Measurements from ENCODE around the gene LYG1. TPM values are rescaled to one million over a fixed set of nuclear protein-coding genes. Genes with fewer than 3 reads are reported as not detected.
"Not testable (repeated sequence)": the region's sequence is repeated elsewhere in the genome, so short reads cannot be mapped to it uniquely, and the experiment has no call there.

Gene LYG1
- 1 to 10 TPM in 1 of 2 donors, under 1 TPM in 1; 0.58 to 1.3 TPM for total RNA-seq

DNA sequence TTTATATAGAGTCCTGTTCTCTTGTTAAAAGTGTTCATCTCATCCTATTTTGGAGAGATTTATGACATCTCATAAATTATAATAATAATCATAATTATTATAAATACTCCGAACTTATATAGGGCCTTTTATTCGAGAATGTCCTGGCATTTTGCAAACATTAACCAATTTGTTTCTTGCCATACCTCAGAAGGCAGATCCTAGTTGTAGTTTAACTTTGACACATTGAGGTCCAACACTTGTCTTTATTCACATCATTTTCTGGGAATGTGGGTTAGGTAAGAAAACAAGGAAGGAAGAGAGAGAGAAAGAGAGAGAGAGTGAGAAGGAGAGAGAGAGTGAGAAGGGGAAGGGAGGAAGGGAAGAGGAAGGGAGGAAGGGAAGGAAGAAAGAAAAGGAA lies at the start of gene LYG1:
LYG1 (minus strand) TSS at position 101 of the 400 bp plus-strand sequence. CDS start 5,527 bp downstream, outside the sequence.
- H3K27me3 Mint-ChIP-seq; H3K4me1 Mint-ChIP-seq; H3K36me3 Mint-ChIP-seq (ENCODE audit: low read depth); H3K4me3 Mint-ChIP-seq; ATAC-seq (replicated peaks); H3K27ac Mint-ChIP-seq; H3K9me3 Mint-ChIP-seq: not testable (repeated sequence)

DNA sequence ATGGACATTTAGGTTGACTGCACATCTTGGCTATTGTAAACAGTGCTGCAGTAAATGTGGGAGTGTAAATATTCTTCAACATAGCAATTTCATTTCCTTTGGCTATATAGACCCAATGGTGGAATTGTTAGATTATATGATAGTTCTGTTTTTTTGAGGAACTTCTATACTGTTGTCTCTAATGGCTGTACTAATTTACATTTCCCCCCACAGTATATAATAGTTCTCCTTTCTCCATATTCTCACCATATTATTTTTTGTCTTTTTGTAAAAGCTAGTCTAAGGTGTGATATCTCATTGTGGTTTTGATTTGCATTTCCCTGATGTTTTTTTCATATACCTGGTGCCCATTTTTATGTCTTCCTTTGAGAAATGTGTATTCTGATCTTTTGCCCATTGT lies 49.2 kb upstream of the LYG1 start:
- H3K4me1 Mint-ChIP-seq, result peaks cover 55% of the 10 kb centered on the region
- no peaks in the 10 kb centered on the region for H3K27me3 Mint-ChIP-seq
- no peak overlapping the region for H3K27ac Mint-ChIP-seq
- peaks cover 30% of the 10 kb centered on the region for H3K36me3 Mint-ChIP-seq (ENCODE audit: low read depth)
- H3K9me3 Mint-ChIP-seq, result no peaks in the 10 kb centered on the region
- H3K4me3 Mint-ChIP-seq, result no peak overlapping the region
- no peak for ATAC-seq (replicated peaks)

DNA sequence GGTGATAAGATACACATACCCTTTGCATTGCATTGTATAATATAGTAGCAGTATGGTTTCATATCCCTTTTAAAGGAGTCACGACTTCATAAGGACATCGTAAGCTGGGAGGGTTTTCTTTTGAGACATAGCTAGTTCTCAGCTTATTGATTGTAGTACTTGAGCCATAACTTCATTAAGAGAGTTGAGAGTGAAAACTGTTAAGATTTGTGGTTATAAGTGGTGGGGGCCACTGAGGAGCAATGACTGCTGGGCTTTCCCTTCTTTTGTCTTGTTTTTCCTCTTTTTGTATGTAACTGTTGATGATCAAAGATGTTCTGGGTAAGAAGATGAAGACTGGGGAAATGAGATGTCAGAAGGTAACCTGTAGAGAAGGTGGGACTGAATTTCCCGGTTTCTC lies 47.2 kb upstream of the LYG1 start:
- peak; percentile 88 for ATAC-seq (replicated peaks)
- peak overlapping the region; percentile 84 for H3K27ac Mint-ChIP-seq
- H3K27me3 Mint-ChIP-seq, result no peaks in the 10 kb centered on the region
- no peaks in the 10 kb centered on the region for H3K9me3 Mint-ChIP-seq
- peaks cover 32% of the 10 kb centered on the region for H3K36me3 Mint-ChIP-seq (ENCODE audit: low read depth)
- H3K4me3 Mint-ChIP-seq, result peak overlapping the region; percentile 48
- H3K4me1 Mint-ChIP-seq, result peaks cover 47% of the 10 kb centered on the region

DNA sequence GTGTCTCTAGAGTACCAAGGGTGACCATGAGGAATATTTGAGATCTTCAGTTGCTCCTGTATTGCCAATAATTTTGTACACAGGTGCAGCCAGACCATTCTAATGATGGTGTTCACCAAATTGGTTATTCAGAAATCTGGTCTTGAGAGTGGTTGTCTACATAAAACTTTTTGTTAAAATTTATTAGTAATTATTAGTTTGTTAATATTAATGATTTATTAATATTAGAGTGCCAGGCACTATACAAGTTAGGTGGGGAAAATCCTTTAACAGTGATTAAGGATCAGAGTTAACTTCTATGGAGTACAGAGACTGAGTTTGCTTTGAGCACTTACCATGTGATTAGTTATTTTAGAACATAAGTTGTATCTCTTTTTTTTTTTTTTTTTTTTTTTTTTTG lies 45.2 kb upstream of the LYG1 start:
- no peaks in the 10 kb centered on the region for H3K9me3 Mint-ChIP-seq
- peaks cover 42% of the 10 kb centered on the region for H3K36me3 Mint-ChIP-seq (ENCODE audit: low read depth)
- peaks cover 52% of the 10 kb centered on the region for H3K4me1 Mint-ChIP-seq
- no peak overlapping the region for H3K4me3 Mint-ChIP-seq
- H3K27ac Mint-ChIP-seq, result no peak overlapping the region
- ATAC-seq (replicated peaks), result no peak
- H3K27me3 Mint-ChIP-seq, result no peaks in the 10 kb centered on the region

- Mint-ChIP-seq H3K4me1 (peaks cover 51% of the 10 kb centered on the region), H3K36me3 (ENCODE audit: low read depth) (peaks cover 42% of the 10 kb centered on the region)
- H3K9me3 Mint-ChIP-seq; H3K4me3 Mint-ChIP-seq; H3K27ac Mint-ChIP-seq; H3K27me3 Mint-ChIP-seq; ATAC-seq (replicated peaks): not testable (repeated sequence)
Measured at GRCh38 chr2:99345446-99345845, 44.4 kb upstream of the LYG1 start.

DNA sequence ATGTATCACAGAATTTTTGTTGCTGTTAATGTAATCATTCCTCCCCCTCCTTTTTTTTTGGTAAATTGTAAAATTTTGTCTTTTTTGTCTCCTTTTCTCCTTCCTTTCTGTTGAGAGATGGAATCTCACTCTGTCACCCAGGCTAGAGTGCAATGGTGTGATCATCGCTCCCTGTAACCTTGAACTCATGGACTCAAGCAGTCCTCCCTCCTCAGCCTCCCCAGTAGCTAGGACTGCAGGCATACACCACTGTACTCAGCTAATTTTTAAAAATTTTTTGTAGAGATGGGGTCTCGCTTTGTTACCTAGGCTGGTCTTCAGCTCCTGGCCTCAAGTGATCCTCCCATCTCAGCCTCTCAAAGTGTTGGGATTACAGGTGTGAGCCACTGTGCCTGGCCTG lies 41.5 kb upstream of the LYG1 start:
- H3K4me1 Mint-ChIP-seq, result peaks cover 32% of the 10 kb centered on the region
- H3K27ac Mint-ChIP-seq, result peak overlapping the region; percentile 54
- peaks cover 46% of the 10 kb centered on the region for H3K36me3 Mint-ChIP-seq (ENCODE audit: low read depth)
- no peak for ATAC-seq (replicated peaks)
- no peaks in the 10 kb centered on the region for H3K27me3 Mint-ChIP-seq
- no peak overlapping the region for H3K4me3 Mint-ChIP-seq
- no peaks in the 10 kb centered on the region for H3K9me3 Mint-ChIP-seq

GRCh38 chr2:99340669-99341236 lies 39.8 kb upstream of the LYG1 start:
- ATAC-seq (replicated peaks), result no peak
- Mint-ChIP-seq H3K27me3 (no peaks in the 10 kb centered on the region), H3K36me3 (ENCODE audit: low read depth) (peaks cover 36% of the 10 kb centered on the region), H3K4me1 (peaks cover 23% of the 10 kb centered on the region), H3K27ac (peak overlapping the region; percentile 58), H3K9me3 (no peaks in the 10 kb centered on the region), H3K4me3 (peak overlapping the region; percentile 15)

- H3K4me3 Mint-ChIP-seq, result no peak overlapping the region
- H3K4me1 Mint-ChIP-seq, result peaks cover 17% of the 10 kb centered on the region
- no peak overlapping the region for H3K27ac Mint-ChIP-seq
- H3K9me3 Mint-ChIP-seq, result no peaks in the 10 kb centered on the region
- no peak for ATAC-seq (replicated peaks)
- H3K36me3 Mint-ChIP-seq (ENCODE audit: low read depth), result peaks cover 18% of the 10 kb centered on the region
- H3K27me3 Mint-ChIP-seq, result no peaks in the 10 kb centered on the region
Measured at GRCh38 chr2:99338029-99338585, 37.1 kb upstream of the LYG1 start.

DNA sequence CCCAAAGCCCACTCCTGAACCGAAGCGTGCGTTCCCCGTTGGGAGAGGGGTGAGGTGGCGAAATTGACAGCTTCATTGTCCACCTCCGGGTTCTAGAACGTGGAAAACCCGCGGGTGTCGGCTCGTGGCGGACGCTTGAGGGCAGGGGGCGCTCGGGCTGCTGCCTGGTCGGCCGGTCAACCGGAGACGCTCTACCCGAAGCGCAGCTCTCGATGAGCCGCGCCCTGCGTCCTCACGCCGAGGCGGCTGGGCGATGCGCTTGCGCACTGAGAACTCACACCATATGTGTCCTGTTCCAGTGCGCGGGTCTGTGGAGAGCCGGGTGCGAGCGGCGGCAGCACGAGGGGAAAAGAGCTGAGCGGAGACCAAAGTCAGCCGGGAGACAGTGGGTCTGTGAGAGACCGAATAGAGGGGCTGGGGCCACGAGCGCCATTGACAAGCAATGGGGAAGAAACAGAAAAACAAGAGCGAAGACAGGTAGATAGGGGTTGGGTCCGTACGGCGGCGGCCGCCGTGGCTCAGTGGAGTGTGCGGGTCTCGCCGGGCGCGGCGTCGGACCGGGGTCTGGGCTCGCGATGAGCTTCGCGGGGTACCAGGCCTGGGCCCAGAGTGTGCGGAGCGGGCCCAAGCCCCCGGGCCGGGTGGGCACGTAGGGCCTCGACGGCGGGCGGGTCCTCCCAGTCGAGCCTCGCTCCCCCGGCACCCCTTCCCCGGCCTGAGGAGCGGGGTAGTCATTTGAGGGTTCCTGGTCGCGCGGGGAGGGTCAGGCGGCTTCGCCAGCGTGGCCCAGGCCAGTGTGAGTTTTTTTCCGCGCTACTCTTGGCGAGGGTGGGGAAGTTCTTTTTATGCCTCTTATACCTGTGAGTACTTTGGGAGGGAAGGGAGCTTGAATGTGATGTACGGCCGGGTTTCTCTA lies 36.4 kb upstream of the LYG1 start, which contains the start of gene EIF5B:
EIF5B (plus strand) TSS at position 277 of the 916 bp plus-strand sequence; CDS start at position 443, 166 bp downstream.
- Mint-ChIP-seq H3K36me3 (ENCODE audit: low read depth) (peaks cover 18% of the 10 kb centered on the region), H3K27ac (no peak within 1 kb of the TSS), H3K4me1 (peaks cover 17% of the 10 kb centered on the region), H3K27me3 (no peaks in the 10 kb centered on the region), H3K4me3 (no peak within 1 kb of the TSS), H3K9me3 (no peaks in the 10 kb centered on the region)
- peak; percentile 79 for ATAC-seq (replicated peaks)

DNA sequence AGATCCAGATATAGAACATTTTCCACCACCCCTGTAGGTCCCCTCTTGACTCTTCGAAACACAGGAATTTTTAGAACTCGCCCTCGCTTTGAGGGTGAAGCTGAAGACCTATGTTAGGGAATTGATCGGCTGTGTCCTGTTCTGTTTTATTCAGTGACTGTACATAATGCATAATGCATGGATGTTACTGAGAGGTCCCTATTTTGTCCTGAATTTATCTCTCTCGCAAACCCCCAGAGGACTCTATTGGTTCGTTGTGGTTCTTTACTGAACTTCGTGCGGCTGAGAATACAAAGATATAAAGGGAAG lies 35.8 kb upstream of the LYG1 start:
- peaks cover 15% of the 10 kb centered on the region for H3K4me1 Mint-ChIP-seq
- ATAC-seq (replicated peaks), result no peak
- H3K36me3 Mint-ChIP-seq (ENCODE audit: low read depth), result peaks cover 22% of the 10 kb centered on the region
- no peak overlapping the region for H3K27ac Mint-ChIP-seq
- H3K9me3 Mint-ChIP-seq, result no peaks in the 10 kb centered on the region
- no peaks in the 10 kb centered on the region for H3K27me3 Mint-ChIP-seq
- H3K4me3 Mint-ChIP-seq, result no peak overlapping the region

DNA sequence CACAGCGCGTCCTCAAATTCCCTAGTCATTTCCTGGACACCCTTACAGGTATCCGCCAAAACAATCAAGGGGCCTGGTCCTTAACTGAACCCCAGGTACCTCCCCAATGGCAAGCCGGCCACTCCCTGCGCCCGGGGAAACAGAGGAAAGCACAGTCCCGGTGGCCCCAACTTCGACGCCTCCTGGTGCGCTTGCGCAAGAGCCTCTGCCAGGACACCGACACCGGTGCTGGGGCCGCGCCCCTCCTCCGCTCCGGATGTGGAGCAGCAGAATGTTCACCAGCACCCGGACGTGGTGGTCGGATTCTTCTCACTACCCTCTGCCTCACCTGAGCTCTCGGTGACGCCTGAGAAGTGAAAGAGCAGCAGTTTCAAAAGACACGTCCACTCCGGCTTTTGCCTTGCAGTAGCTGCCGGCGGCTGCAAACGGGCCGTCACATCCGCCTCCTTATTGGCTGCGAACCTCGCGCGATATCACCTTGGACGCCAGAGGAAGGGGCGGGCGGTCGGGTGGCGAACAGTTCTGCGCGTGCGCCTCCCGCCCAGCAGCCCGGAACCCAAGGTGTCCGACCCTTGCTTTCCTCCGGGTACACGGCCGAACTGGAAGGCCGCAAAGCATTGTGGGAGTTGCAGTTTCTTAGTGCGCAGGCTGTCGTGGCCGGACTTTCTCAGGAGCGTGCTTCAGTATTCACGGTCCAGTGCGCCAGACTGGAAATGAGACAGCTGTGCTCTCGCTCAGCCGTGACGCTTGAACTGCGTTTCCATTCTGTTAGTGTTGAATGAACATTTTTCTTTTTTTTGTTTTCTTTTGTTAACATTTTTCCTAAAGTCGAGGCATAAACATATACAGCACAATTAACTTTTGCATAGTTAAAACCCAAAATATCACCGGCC lies 35.2 kb upstream of the LYG1 start, which contains the start of gene TXNDC9:
TXNDC9 (minus strand) TSS at position 423 of the 893 bp plus-strand sequence. CDS start 3,123 bp downstream, outside the sequence.
- no peak within 1 kb of the TSS for H3K4me3 Mint-ChIP-seq
- no peaks in the 10 kb centered on the region for H3K9me3 Mint-ChIP-seq
- no peak within 1 kb of the TSS for H3K27ac Mint-ChIP-seq
- peaks cover 9% of the 10 kb centered on the region for H3K4me1 Mint-ChIP-seq
- H3K27me3 Mint-ChIP-seq, result no peaks in the 10 kb centered on the region
- peak; percentile 86 for ATAC-seq (replicated peaks)
- peaks cover 28% of the 10 kb centered on the region for H3K36me3 Mint-ChIP-seq (ENCODE audit: low read depth)

GRCh38 chr2:99325384-99325783 lies 24.4 kb upstream of the LYG1 start:
- H3K4me3 Mint-ChIP-seq, result no peak overlapping the region
- no peak overlapping the region for H3K27ac Mint-ChIP-seq
- H3K4me1 Mint-ChIP-seq, result no peaks in the 10 kb centered on the region
- no peaks in the 10 kb centered on the region for H3K27me3 Mint-ChIP-seq
- no peak for ATAC-seq (replicated peaks)
- peaks cover 100% of the 10 kb centered on the region for H3K36me3 Mint-ChIP-seq (ENCODE audit: low read depth)
- no peaks in the 10 kb centered on the region for H3K9me3 Mint-ChIP-seq

DNA sequence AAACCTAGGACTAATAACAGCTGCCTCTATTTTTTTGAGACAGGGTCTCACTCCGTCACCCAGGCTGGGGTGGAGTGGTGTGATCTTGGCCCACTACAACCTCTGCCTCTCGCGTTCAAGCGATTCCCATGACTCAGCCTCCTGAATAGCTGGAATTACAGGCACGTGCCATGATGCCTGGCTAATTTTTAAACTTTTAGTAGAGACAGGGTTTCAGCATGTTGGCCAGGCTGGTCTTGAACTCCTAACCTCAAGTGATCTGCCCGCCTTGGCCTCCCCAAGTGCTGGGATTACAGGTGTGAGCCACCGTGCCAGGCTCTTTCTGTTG lies 16.8 kb upstream of the LYG1 start:
- not testable (repeated sequence) for ATAC-seq (replicated peaks); H3K4me3 Mint-ChIP-seq; H3K27ac Mint-ChIP-seq; H3K27me3 Mint-ChIP-seq; H3K9me3 Mint-ChIP-seq; H3K4me1 Mint-ChIP-seq
- H3K36me3 Mint-ChIP-seq (ENCODE audit: low read depth), result peaks cover 62% of the 10 kb centered on the region

DNA sequence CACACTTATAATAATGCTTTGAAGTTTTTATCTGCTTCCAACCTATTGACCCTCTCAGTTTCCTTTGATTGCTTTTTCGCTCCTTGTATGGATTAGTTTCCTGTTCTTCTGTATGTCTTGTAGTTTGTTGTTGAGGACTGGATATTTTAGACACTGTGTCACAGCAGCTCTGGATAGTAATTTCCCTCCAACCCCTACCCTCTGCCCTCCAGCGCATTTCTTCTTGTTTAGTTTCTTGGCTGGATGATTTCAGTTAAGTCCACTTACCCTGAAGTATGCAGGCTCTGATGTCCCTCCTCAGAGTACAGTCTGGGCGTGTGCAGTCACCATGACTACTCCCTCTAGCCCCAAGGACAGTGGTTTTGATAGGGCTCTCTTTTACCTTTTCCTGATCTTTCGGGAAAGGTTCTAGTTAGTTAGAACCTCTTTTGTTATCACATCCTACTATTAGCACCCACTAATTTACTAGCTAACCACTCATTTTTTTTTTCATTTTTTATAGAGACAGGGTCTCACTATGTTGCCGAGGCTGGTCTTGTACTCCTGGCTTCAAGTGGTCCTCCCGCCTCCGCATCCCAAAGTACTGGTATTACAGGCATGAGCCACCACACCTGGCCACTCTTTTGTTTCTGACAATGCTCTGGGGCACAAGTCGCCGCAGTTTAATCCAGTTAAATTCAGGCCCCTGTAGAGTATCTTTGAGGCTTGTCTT lies 16.3 kb upstream of the LYG1 start:
- ATAC-seq (replicated peaks), result no peak
- H3K36me3 Mint-ChIP-seq (ENCODE audit: low read depth), result peaks cover 57% of the 10 kb centered on the region

More for the DNA sequence above, 16.3 kb upstream of the LYG1 start:
- Mint-ChIP-seq H3K9me3 (no peaks in the 10 kb centered on the region), H3K27me3 (no peaks in the 10 kb centered on the region), H3K4me3 (no peak overlapping the region), H3K27ac (no peak overlapping the region), H3K4me1 (no peaks in the 10 kb centered on the region)

Measured in activated T-helper 17 cell treated with anti-CD3 and anti-CD28 coated beads, Interleukin-2, amount 50 U/mL, for 72 hours (primary cell).